ENCODE measurements around the gene CHST1. TPM values are rescaled to one million over a fixed set of nuclear protein-coding genes. Genes with fewer than 3 reads are reported as not detected.

Gene CHST1
- total RNA-seq, result not detected
- not detected for polyA plus RNA-seq

GRCh38 chr11:45665206-45665932 lies at the start of gene CHST1:
Gene CHST1 (minus strand): TSS chr11:45665622. CDS start chr11:45650923, 14,699 bp downstream.
- H3K27me3 ChIP-seq (ENCODE audit: insufficient read depth, low read length), result peaks cover 26% of the 10 kb centered on the region
- intact Hi-C loops (cut with micrococcal nuclease), result no loop called here
- no peak within 1 kb of the TSS for H3K27ac ChIP-seq (ENCODE audit: low read depth, low read length)
- Mint-ChIP-seq H3K36me3 (no peaks in the 10 kb centered on the region), H3K4me1 (peaks cover 0 to 9% (median 3%) of the 10 kb centered on the region in 4 donors), H3K27ac (no peak within 1 kb of the TSS), H3K9me3 (no peaks in the 10 kb centered on the region), H3K27me3 (peaks cover 38 to 51% of the 10 kb centered on the region in 2 donors), H3K4me3 (peak within 1 kb of the TSS; percentile 42 to 79 (median 67))
- no peaks in the 10 kb centered on the region for H3K9me3 ChIP-seq (ENCODE audit: control insufficient read depth in 1 of 2, low read length in 2 of 2)
- peaks cover 7% of the 10 kb centered on the region for H3K4me1 ChIP-seq (ENCODE audit: insufficient read depth, low read length)
- ChIA-PET CTCF (ENCODE audit: partially characterized antibody) (no interaction called here), POLR2A (ENCODE audit: partially characterized antibody) (no interaction called here)
- DNase-seq, result no peak
- peak within 1 kb of the TSS in 1 of 2 donors; percentile 9 for H3K4me3 ChIP-seq (ENCODE audit: low read length in 2 of 2)
- no peaks in the 10 kb centered on the region for H3K36me3 ChIP-seq (ENCODE audit: insufficient read depth, low read length)

- H3K4me1 ChIP-seq (ENCODE audit: insufficient read depth, low read length), result no peaks in the 10 kb centered on the region
- no peak overlapping the region for H3K4me3 Mint-ChIP-seq
- no peaks in the 10 kb centered on the region for H3K9me3 ChIP-seq (ENCODE audit: control insufficient read depth in 1 of 2, low read length in 2 of 2)
- no peaks in the 10 kb centered on the region for H3K9me3 Mint-ChIP-seq
- no peaks in the 10 kb centered on the region for H3K4me1 Mint-ChIP-seq
- H3K4me3 ChIP-seq (ENCODE audit: low read length in 2 of 2), result no peak overlapping the region
- DNase-seq, result no peak
- ChIA-PET CTCF (ENCODE audit: partially characterized antibody) (no interaction called here), POLR2A (ENCODE audit: partially characterized antibody) (no interaction called here)
- no peak overlapping the region for H3K27ac ChIP-seq (ENCODE audit: low read depth, low read length)
- H3K27me3 ChIP-seq (ENCODE audit: insufficient read depth, low read length), result no peaks in the 10 kb centered on the region
- intact Hi-C loops (cut with micrococcal nuclease), result no loop called here
- H3K36me3 Mint-ChIP-seq, result no peaks in the 10 kb centered on the region
- H3K27ac Mint-ChIP-seq, result no peak overlapping the region
- no peaks in the 10 kb centered on the region for H3K36me3 ChIP-seq (ENCODE audit: insufficient read depth, low read length)
- H3K27me3 Mint-ChIP-seq, result peaks cover 21 to 40% of the 10 kb centered on the region in 2 donors
These were observed 48.2 kb upstream of the CHST1 start for GRCh38 chr11:45713573-45713972.

- Histone ChIP-seq H3K4me1 (ENCODE audit: insufficient read depth, low read length) (no peaks in the 10 kb centered on the region), H3K27me3 (ENCODE audit: insufficient read depth, low read length) (peaks cover 5% of the 10 kb centered on the region), H3K36me3 (ENCODE audit: insufficient read depth, low read length) (no peaks in the 10 kb centered on the region), H3K4me3 (ENCODE audit: low read length in 2 of 2) (no peak overlapping the region), H3K9me3 (ENCODE audit: control insufficient read depth in 1 of 2, low read length in 2 of 2) (no peaks in the 10 kb centered on the region), H3K27ac (ENCODE audit: low read depth, low read length) (no peak overlapping the region)
- Mint-ChIP-seq H3K4me1 (no peaks in the 10 kb centered on the region), H3K27me3 (peaks cover 30 to 49% of the 10 kb centered on the region in 2 donors), H3K4me3 (no peak overlapping the region), H3K36me3 (no peaks in the 10 kb centered on the region), H3K9me3 (no peaks in the 10 kb centered on the region), H3K27ac (no peak overlapping the region)
- POLR2A ChIA-PET (ENCODE audit: partially characterized antibody), result no interaction called here
- no peak for DNase-seq
- CTCF ChIA-PET (ENCODE audit: partially characterized antibody), result no interaction called here
- intact Hi-C loops (cut with micrococcal nuclease), result no loop called here
These were observed 45.1 kb upstream of the CHST1 start for GRCh38 chr11:45710561-45710960.

GRCh38 chr11:45708887-45709663 lies 43.7 kb upstream of the CHST1 start:
- Mint-ChIP-seq H3K36me3 (no peaks in the 10 kb centered on the region), H3K27me3 (peaks cover 27 to 46% of the 10 kb centered on the region in 2 donors), H3K9me3 (no peaks in the 10 kb centered on the region), H3K4me1 (no peaks in the 10 kb centered on the region), H3K4me3 (no peak overlapping the region), H3K27ac (no peak overlapping the region)
- H3K4me3 ChIP-seq (ENCODE audit: low read length in 2 of 2), result no peak overlapping the region
- no peak for DNase-seq
- intact Hi-C loops (cut with micrococcal nuclease), result no loop called here
- ChIA-PET CTCF (ENCODE audit: partially characterized antibody) (no interaction called here), POLR2A (ENCODE audit: partially characterized antibody) (no interaction called here)
- no peak overlapping the region for H3K27ac ChIP-seq (ENCODE audit: low read depth, low read length)
- no peaks in the 10 kb centered on the region for H3K9me3 ChIP-seq (ENCODE audit: control insufficient read depth in 1 of 2, low read length in 2 of 2)
- no peaks in the 10 kb centered on the region for H3K36me3 ChIP-seq (ENCODE audit: insufficient read depth, low read length)
- no peaks in the 10 kb centered on the region for H3K4me1 ChIP-seq (ENCODE audit: insufficient read depth, low read length)
- peaks cover 5% of the 10 kb centered on the region for H3K27me3 ChIP-seq (ENCODE audit: insufficient read depth, low read length)

GRCh38 chr11:45704635-45705034 lies 39.2 kb upstream of the CHST1 start:
- Histone ChIP-seq H3K27ac (ENCODE audit: low read depth, low read length) (no peak overlapping the region), H3K9me3 (ENCODE audit: control insufficient read depth in 1 of 2, low read length in 2 of 2) (no peaks in the 10 kb centered on the region), H3K4me1 (ENCODE audit: insufficient read depth, low read length) (no peaks in the 10 kb centered on the region), H3K36me3 (ENCODE audit: insufficient read depth, low read length) (no peaks in the 10 kb centered on the region), H3K27me3 (ENCODE audit: insufficient read depth, low read length) (peaks cover 5% of the 10 kb centered on the region), H3K4me3 (ENCODE audit: low read length in 2 of 2) (no peak overlapping the region)
- Mint-ChIP-seq H3K27ac (no peak overlapping the region), H3K4me3 (no peak overlapping the region), H3K9me3 (no peaks in the 10 kb centered on the region), H3K36me3 (no peaks in the 10 kb centered on the region), H3K27me3 (peaks cover 31 to 38% of the 10 kb centered on the region in 2 donors), H3K4me1 (no peaks in the 10 kb centered on the region)
- intact Hi-C loops (cut with micrococcal nuclease), result no loop called here
- ChIA-PET CTCF (ENCODE audit: partially characterized antibody) (no interaction called here), POLR2A (ENCODE audit: partially characterized antibody) (no interaction called here)
- no peak for DNase-seq

- ChIA-PET CTCF (ENCODE audit: partially characterized antibody) (no interaction called here), POLR2A (ENCODE audit: partially characterized antibody) (no interaction called here)
- no peak overlapping the region for H3K27ac ChIP-seq (ENCODE audit: low read depth, low read length)
- no peaks in the 10 kb centered on the region for H3K4me1 Mint-ChIP-seq
- intact Hi-C loops (cut with micrococcal nuclease), result no loop called here
- no peaks in the 10 kb centered on the region for H3K9me3 Mint-ChIP-seq
- H3K27me3 ChIP-seq (ENCODE audit: insufficient read depth, low read length), result peaks cover 5% of the 10 kb centered on the region
- H3K4me3 Mint-ChIP-seq, result no peak overlapping the region
- H3K27ac Mint-ChIP-seq, result no peak overlapping the region
- H3K4me1 ChIP-seq (ENCODE audit: insufficient read depth, low read length), result no peaks in the 10 kb centered on the region
- H3K36me3 ChIP-seq (ENCODE audit: insufficient read depth, low read length), result no peaks in the 10 kb centered on the region
- no peaks in the 10 kb centered on the region for H3K9me3 ChIP-seq (ENCODE audit: control insufficient read depth in 1 of 2, low read length in 2 of 2)
- H3K4me3 ChIP-seq (ENCODE audit: low read length in 2 of 2), result no peak overlapping the region
- no peaks in the 10 kb centered on the region for H3K36me3 Mint-ChIP-seq
- no peak for DNase-seq
- peaks cover 31 to 39% of the 10 kb centered on the region in 2 donors for H3K27me3 Mint-ChIP-seq
These were observed 38.7 kb upstream of the CHST1 start for GRCh38 chr11:45704133-45704532.

GRCh38 chr11:45702511-45702910 lies 37.1 kb upstream of the CHST1 start:
- Mint-ChIP-seq H3K27ac (no peak overlapping the region), H3K27me3 (peaks cover 28% of the 10 kb centered on the region in 2 donors), H3K4me3 (no peak overlapping the region), H3K4me1 (no peaks in the 10 kb centered on the region), H3K36me3 (no peaks in the 10 kb centered on the region), H3K9me3 (no peaks in the 10 kb centered on the region)
- CTCF ChIA-PET (ENCODE audit: partially characterized antibody), result no interaction called here
- Histone ChIP-seq H3K9me3 (ENCODE audit: control insufficient read depth in 1 of 2, low read length in 2 of 2) (no peaks in the 10 kb centered on the region), H3K36me3 (ENCODE audit: insufficient read depth, low read length) (no peaks in the 10 kb centered on the region), H3K27ac (ENCODE audit: low read depth, low read length) (no peak overlapping the region), H3K4me3 (ENCODE audit: low read length in 2 of 2) (no peak overlapping the region), H3K27me3 (ENCODE audit: insufficient read depth, low read length) (peaks cover 3% of the 10 kb centered on the region), H3K4me1 (ENCODE audit: insufficient read depth, low read length) (no peaks in the 10 kb centered on the region)
- POLR2A ChIA-PET (ENCODE audit: partially characterized antibody), result no interaction called here
- no peak for DNase-seq
- intact Hi-C loops (cut with micrococcal nuclease), result no loop called here

Data from CD4-positive, alpha-beta memory T cell (primary cell).